HL-60/S4 treated with retinoic acid at 250 ng/mL for 4 days and 3 days (cell line): ENCODE results near the gene CHGA.

Experiments
- in situ Hi-C: fragments of 300-500 bp; cut with MboI; formaldehyde crosslinking; loops from 2 replicates; pipeline ENCODE4 v1.7.0; 2022; ENCODE audit warnings: low sequenced_read_pairs

CHGA gene

DNA sequence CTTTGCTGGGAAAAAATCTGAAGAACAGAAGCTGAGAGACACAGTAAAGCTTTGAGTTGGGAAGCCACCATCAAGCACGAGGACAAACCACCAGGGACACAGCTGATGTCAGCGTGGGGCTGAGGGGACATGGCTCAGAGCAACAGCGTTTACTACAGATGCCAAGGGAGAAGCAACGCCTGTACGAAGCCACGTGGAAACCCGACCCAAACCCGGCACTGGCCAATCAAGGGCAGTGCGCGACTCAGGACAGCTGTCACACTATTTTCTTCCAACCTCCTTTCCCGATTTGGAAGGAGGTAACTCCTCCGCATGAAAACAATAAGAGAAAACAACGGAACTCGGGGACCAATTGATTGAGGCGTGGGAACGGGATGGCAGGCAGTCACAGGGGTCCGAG, 20.2 kb upstream of the CHGA start:
- in situ Hi-C loops = no loop called here

DNA sequence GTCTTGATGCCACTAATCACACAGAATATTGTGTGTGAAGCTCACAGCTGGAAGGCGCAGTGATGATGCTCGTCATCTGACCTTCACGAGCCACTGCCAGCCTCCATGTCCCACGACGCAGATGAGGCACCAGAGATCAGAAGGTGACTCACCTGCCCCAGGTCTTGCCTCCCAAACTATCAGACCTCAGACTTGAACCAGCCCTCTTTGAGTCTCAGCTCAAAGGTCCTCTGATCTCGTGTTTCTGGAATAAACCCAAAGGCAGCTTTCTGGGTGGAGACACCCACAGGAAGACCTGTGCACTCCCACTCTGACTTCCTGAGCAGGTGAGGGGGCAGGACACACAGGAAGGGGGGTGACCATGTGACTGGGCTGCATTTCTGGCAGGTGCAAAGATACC, 19.6 kb upstream of the CHGA start:
- in situ Hi-C loops = no loop called here

DNA sequence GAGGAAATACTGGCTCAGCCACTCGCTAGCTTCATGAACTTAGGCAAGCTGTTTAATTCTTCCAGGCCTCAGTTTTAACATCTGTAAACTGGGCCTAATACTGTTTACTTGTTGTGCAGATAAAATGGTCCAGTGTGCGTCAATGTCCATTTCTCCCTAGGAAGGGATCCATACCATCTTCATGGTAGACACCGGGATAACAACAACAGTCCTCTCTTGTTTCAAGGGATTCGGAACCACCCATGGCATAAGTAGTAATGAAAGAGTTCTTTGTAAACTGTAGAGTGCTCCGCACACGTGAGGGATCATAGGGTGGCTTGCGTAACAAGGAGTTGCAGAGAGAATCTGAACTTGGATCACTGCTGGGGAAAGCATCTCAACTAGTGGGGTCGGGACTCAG, 17.3 kb upstream of the CHGA start:
- in situ Hi-C loops = no loop called here

DNA sequence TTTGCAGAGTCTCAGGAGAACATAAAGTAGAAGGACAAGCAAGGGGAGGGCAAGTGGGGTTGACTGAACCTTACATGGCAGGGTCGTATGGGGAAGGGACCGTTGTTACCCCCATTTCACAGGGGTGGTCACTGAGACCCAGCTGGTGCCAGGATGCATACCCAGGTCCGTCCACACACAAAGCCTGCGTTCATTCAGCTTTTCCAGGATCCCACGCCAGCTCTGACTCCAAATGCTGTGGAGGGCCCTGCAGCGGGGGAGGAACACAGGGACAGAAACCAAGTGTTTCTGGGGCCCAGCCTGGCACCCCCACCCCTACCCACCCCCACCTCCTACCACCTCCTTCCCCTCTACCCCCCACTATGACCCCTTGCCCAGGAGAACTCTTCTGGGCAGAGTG, 16.5 kb upstream of the CHGA start:
- in situ Hi-C loops = no loop called here

DNA sequence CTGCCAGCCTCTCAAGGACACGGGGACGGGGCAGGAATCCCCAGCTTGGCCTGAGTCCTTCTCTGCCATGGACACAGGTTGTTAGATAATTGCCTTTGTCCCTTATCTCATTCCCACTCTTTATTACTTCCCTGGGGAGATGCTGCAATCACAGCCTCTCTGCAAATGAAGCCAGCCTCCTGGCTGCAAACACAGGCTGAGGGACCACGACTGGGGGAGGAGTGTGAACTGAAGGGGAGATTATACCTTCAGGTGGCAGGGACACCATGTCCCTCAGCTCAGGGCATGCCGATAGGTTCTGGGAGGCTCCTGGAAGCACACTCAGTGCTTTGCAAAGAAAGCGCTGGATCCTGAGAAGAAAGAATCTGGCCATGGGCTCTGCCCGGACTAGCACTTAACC, 16.1 kb upstream of the CHGA start:
- in situ Hi-C loops = no loop called here

DNA sequence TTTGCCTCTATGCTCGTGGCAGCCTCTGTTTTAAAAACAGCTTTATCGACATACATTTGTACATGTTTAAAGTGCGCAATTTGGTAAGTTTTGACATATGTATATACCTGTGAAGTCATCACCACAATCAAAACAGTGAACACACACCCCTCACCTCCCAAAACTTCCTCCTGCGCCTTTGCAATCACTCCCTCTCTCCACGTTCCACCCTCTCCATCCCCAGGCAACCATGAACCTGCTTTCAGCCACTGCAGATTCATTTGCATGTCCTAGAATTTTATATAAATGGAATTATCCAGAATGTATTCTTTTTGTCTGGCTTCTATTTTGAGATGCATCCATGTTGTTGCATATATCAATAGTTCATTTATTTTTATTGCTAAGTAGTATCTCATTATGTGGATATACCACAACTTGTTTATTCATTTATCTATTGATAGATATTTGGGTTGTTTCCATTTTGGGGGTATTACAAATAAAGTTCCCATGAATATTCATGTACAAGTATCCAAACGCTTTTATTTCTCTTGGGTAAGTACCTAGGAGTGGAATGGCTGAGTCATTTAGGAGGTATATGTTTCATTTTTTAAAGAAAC, 15.5 kb upstream of the CHGA start:
- in situ Hi-C loops = no loop called here

DNA sequence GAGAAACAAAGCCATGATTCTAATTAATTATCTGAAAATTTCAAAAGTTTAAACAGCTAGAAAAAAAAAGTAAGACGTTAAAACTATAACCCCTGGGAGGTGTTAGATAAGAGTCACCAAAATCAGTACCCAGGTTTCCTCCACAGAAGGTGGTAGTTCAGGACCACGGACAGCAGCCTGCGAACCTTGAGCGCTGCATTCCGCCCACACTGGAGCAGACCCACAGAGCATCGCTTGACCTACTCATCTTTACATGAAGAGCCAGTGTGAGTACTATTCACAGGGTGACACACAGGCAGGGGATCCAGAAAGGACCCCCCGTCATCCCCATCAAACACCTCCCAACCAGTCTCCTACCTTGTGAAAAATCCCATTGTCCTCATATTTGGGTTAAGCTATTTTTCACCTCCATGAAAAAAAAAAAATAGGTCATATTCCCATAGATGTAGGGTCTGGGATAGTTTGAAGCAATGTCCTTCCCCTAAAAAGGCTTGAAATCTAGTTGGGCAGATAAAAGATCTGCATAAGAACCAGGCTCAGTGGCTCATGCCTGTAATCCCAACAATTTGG, 8.8 kb upstream of the CHGA start:
- in situ Hi-C loops = no loop called here

DNA sequence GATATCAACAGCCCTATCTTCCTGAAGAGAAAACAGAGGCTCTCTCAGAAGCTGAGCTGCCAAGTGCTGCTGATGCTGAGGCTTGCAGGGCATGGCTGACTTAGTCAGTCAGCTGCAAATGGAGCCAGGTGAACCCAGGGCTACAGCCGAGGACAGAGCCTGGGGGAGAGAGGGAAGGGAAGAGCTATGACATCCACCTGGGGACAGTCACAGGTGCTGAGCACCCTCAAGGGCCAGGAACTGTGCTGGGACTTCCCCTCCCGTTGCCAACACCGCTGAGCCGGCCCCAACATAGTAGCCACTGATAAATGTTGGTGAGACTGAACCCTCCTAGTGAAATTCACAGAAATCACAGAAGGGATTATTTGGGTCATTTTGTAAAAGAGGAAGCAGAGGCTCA, 6.7 kb upstream of the CHGA start:
- in situ Hi-C loops = no loop called here

DNA sequence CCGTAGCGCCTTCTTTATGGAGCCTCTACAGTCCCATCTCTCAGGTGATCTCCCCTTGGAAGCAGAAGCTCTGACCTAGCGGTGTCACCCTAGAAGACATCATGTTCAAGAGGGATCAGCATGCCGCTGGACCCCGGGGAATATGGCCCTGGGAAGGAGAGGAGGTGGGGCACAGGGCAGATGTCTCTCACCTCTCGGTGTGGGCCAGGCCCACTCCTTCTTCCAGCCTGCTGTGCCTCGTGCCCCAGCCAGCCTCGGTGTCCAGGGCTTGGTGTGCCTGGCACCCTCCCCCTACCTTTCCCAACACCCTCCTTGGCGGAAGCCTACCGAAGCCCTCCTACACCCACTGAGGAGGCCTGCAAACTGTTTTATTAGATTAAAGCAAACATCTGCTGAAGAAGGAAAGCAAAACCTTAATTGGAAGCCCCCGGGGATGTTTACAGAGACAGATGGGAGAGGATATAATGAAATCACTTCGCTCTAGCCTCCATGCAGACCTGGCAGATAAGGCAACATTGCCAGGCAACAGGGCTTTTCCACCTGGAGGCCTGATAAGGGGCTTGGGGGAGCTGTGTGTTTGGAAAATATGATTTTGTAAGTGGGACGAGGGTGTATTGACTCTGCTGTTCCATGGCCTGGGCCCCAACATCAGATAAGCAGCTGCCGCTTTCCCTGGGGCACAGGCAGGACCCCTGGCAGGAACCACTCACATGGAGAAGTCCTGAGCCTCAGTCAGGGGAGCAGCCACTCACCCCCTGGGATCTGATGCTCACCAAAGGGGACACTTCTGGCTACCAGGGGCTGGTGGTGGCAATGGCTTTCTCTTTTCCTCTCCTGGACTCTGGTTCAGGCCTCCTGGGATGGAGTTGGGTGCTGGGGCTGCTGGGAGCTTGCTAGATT, 5.7 kb upstream of the CHGA start:
- in situ Hi-C loops = no loop called here

DNA sequence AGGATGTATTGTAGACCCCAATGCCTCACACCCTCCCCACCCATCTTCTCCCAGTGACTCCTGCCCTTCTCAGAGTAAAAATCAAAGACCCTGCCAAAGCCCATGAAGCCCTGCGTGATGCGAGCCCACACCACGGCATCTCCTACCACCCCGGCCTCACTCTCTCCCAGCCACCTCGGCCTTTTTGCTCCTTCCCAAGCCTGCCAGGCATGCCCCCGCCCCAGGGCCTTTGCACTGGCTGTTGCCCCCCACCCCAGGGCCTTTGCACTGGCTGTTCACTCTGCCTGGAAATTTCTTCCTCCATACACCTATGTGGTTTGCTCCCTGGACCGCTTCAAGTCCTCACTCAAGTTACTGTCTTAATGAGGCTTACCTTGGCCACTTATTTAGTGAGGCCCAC, 5.0 kb upstream of the CHGA start:
- in situ Hi-C loops = no loop called here

DNA sequence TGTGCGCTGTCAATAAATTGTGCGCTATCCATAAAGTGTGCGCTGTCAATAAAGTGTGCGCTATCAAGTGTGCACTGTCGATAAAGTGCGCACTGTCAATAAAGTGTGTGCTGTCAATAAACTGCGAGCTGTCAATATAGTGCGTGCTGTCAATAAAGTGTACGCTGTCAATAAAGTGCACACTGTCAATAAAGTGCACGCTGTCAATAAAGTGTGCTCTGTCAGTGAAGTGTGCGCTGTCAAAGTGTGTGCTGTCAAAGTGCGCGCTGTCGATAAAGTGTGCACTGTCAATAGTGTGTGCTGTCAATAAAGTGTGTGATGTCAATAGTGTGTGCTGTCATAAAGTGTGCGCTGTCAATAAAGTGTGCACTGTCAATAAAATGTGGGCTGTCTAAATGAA, 2.9 kb upstream of the CHGA start:
- in situ Hi-C loops = no loop called here

DNA sequence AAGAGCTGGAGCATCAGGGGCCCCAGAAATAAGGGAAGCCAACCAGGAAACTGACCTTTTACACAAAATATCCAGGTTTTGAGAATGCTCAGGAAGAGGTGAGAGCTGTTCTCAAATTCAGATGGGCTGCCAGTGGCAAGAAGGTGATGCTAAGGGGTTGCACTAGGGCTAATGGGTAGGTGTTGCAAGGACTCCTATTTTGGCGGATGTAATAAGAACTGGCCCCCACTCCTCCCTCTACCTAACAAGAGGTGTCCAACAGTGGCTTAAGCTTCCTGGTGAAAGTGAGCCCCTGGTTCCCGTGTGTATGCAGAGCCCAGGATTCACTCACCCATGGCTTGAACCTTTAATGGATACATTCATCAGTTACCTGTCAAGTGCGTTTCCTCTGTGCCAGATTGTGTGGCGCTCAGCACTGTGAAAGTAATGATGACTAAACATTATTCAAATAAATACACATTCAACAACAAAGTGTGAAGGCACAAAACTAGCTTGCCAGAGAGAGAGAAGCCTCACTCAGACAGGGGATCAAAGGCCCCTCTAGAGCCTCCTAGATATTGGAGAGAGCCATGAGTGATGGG, 705 bp upstream of the CHGA start:
- in situ Hi-C loops = no loop called here

DNA sequence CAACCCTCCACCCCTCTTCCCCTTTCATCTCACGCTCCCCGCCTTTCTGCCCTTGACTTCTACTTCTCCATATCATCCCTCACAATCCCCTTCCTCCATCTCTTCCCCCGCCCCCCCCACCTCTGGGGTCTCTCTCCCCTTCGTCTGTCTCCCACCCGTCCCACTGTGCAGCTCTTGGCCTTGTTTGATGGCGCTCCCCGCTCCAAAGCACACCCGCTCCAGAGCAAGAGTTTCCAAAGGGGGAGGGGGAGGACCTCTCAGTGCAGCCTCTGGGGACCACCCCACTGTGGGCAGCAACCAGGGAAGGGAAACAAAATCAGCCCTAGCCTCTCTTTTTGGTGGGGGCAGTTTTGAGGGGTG, 774 bp downstream of the CHGA start:
- in situ Hi-C loops = no loop called here

DNA sequence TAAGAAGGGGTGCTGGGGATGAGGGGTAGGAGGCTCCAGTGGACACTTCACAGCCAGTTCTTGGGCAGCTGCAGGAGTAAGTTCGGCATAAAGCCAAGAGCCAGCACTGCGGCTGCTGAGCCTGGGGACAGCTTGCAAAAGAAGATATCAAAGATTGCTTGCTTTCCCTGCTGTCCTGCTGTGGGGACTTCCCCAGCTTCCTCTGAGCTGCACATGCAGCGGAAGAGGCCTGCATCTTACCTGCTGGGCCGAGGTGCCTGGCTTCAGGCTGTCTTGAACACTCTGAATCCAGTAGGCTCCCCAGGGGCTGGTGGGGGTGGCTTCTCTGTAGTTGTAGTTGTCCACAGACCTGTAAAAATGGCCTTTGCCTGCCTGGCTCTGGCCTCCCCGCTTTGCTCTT, 1.3 kb downstream of the CHGA start:
- in situ Hi-C loops = no loop called here

DNA sequence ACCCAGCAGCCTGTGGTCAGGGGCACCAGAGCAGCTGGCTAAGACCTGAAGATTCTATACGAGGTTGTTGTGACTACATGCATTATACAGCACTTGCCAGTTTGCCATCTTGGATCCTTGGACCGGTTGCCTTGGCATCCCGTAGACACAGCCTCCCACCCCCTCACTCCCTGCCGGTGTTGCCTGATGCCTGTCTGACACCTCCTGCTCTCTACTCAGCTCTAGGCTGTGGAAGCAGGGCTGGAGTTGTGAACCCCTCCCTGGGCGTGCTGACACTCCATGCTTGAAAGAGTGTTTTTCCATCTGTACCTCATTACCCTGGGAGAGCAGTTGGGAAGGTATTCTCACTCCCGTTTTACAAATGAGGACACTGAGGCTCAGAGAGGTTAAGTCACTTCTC, 2.5 kb downstream of the CHGA start:
- in situ Hi-C loops = no loop called here

DNA sequence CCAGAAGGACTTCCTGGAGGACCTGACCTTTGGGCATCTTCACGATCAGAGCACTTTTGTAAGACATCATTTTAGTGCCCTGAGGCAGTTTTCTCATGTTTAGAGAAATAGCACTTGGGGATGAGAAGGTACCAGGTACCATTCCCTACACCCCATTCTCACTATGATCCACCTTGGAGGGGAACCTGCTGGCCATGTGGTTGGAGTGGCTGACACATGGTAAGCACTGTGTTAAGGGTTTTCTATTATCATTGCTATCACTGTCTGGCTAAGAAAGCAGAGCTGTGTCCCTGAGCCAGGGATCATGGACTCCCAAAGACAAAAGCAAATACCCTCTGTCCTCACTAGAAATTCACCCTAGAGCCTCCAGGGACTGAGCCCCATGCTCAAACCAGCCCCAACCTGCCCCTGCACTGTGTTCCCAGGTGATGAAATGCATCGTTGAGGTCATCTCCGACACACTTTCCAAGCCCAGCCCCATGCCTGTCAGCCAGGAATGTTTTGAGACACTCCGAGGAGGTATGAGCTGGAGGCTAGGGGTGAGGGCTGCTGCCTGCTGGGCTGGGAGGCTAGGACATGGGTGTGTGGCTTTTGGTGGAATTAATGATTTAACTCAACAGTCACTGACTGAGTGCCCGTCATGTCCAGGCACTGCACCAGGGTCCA, 3.4 kb downstream of the CHGA start:
- in situ Hi-C loops = no loop called here

DNA sequence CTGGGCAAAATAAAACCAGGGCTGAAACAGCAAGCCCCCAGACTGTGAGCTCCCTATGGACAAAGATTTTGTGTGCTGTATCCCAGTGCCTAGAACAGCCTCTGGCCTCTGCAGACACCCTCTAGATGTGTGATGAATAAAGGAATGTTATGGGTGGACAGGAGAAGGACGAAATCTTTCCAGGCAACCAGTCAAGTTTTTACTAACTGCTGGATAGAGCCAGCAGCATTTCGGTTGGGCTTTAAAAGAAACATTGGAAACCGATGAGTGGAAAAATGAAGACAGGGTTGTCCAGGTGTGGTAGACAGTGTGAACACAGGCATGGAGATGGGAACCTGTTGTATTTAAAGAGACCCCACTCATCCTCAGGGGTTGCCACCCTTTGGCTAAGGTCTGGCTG, 4.0 kb downstream of the CHGA start:
- in situ Hi-C loops = no loop called here

DNA sequence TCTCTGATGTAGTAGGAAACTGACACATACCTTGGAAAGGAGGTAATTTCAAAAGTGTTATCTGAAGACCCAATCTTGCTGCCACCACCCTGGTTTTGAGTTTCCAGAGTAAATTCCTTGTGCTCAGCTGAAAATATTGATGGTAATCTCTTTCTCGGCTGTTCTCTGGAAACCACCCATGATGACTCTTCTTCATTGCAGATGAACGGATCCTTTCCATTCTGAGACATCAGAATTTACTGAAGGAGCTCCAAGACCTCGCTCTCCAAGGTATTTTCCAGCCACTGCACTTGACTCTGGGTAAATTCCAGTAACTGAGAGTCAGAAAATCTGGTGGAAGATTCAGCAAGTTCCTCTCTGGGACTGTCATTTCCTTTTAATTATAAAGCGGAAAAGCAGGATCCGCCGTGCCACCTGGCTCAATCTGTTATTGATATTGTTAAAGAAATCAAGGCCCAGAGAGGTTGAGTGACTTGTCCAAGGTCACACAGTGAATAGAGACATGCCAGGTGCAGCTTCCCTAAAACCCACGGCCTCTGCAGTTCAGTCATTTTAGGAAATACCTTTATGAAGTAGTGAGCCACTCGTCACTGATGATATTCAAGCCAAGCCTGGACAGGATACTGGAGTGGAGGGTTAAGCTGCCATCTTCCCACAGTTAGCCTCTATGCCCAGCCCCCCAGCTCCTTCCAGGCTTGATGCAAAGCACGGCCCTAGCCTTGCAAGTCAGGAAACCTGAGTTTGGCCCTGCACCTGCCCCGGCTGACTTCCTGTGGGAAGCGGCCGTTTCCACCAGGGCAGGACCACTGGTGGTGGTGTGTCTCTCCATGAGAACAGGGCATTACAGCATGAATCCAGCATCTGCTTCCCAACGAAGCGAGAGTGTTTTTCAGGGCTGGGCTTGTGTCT, 4.7 kb downstream of the CHGA start:
- in situ Hi-C loops = no loop called here

DNA sequence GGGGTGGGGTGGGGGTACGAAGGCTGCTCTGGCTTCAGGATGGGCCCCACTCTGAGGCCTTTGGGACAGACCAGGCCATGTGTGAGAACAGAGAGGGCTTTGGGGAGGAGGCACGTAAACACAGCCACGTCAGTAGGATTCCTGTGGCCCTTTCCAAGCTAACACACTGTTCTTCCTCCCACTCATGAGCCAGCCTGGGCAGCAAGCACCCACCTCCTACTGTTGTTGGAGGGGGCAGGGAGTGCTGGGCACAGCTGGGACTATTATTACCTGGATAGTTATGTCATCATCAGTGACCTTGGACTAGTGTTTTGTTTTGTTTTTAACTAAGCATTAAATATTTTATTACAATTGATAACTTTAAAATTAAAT, 5.3 kb downstream of the CHGA start:
- in situ Hi-C loops = no loop called here

DNA sequence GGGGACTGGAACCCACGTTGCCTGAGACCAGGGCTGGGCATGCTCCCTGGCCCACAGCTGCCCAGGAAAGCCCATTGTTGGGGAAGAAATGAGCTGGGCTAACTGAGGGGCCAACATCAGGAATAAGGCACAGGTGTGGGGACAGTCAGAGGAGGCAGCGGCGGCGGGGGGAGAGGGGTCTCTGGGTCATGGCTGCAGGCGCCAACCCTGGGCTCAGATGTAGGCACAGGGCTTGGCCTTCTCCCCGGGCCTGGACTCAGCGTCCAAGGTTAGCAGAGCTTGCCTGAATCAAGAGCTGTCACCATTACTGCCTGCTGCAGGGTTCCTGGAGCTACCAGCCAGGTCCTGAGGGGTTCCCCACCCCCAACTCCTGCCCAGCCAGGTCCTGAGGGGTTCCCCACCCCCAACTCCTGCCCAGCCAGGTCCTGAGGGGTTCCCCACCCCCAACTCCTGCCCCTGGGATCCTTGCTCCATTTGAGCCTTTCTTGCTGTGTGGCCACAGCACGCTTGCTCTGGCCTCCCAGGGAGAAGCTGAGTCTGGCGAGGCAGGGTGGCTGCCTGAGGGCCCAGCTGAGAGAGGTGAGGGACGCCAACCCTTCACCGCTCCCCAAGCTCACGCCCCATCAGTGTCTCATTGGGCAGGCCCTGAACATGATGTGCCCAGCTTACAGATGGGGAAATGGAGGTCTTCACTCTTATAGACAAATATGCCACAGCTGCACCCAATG, 6.2 kb downstream of the CHGA start:
- in situ Hi-C loops = no loop called here
